SH-SY5Y (cell line): ENCODE measurements around the gene ATP5F1C.

Experiments
- GATA2 ChIP-seq: IDR thresholded peaks from 2 replicates; pipeline ENCODE4 v1.6.1; 2011; ENCODE audit warnings: mild to moderate bottlenecking, low read depth, low read length
- GATA3 ChIP-seq: IDR thresholded peaks from 2 replicates; pipeline ENCODE4 v1.6.1; 2011; ENCODE audit warnings: low read depth, mild to moderate bottlenecking, low read length, moderate library complexity

ATP5F1C gene

GRCh38 chr10:7813481-7813880, 25.5 kb downstream of the ATP5F1C start:
- TF ChIP-seq GATA3 (no peak), GATA2 (no peak)

- TF ChIP-seq GATA2 = no peak
- no peak for TF ChIP-seq GATA3
Observed at GRCh38 chr10:7817576-7817975, 29.6 kb downstream of the ATP5F1C start.

DNA sequence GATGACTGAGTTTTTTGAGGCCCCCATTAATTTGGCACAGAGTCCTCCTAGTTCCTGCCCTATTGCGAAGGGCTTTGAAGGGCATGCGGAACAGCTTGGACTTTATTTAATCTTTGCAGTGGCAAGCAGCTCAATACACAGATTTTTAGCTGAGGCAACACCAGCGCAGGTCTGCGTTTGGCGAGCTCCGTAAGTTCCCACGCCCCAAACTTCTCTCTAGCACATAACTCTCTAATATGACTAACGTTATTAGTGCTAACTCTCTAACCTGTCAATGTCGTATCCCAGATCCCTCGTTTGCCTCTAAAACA, 30.0 kb downstream of the ATP5F1C start:
- TF ChIP-seq GATA2 = no peak
- no peak for TF ChIP-seq GATA3

- TF ChIP-seq GATA2 (no peak), GATA3 (no peak)
Observed at GRCh38 chr10:7818295-7819120, 30.5 kb downstream of the ATP5F1C start, which contains the start of gene TAF3. Gene TAF3, plus strand, starts transcription at chr10:7818505. Its CDS starts 205 bp downstream, at chr10:7818710.

- no peak for TF ChIP-seq GATA3
- TF ChIP-seq GATA2 = no peak
Observed at GRCh38 chr10:7819121-7819460, 31.1 kb downstream of the ATP5F1C start.

GRCh38 chr10:7824251-7824650, 36.3 kb downstream of the ATP5F1C start:
- TF ChIP-seq GATA3 (no peak), GATA2 (no peak)

DNA sequence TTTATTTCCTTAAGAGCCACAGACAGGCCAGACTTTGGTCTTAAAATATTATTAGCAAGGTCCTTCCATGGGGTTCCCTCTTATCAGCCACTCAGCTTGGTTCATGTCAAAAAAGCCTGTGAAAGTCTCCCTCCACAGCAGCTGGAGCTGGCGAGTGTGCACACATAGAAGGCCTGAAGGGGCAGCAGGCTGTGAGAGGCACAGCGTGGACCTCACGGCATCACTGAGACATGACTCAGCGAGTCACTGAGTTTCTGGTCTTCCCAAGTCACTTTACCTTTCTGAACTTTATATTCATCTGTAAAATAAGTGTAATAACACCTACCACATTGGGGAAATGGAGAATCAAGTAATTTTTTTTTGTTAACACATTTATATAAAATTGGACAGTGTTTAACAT, 39.0 kb downstream of the ATP5F1C start:
- no peak for TF ChIP-seq GATA2
- TF ChIP-seq GATA3 = no peak

DNA sequence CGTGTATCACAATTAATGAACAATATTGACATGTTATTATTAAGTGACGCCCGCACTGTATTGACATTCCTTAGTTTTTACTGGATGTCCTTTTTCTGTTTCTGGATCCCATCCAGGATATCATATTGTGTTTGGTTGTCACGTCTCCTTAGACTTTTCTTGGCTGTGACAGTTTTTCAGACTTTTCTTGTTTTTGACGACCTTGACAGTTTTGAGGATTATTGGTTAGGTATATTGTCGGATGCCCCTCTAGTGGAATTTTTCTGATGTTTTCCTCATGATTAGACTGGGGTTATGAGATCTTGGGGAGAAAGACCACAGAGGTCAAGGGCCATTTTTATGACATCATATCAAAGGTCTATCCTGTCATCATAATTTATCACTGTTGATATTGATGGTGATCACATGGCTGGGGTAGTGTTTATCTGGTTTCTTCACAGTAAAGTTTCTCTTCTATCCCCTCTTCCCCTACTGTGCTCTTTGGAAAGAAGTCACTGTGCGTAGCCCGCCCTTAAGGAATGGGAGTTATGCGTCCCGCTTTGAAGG, 41.4 kb downstream of the ATP5F1C start:
- TF ChIP-seq GATA3 (no peak), GATA2 (no peak)

DNA sequence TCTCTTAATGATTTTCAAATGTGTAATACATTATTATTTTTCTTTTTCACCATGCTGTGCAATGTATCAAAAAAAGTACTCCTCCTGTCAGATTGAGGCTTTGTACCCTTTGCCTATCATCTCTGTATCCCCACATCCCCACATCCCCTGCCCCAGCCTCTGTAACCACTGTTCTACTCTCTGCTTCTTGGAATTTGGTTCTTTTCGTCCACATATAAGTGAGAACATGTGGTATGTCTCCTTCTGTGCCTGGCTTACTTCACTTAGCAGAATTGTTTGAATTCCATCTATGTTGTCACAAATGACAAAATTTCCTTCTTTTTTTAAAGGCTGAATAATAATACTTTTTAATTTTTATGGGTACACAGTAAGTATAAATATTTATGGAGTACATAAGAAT, 44.1 kb downstream of the ATP5F1C start:
- TF ChIP-seq GATA3 (no peak), GATA2 (no peak)

- TF ChIP-seq GATA3 (no peak), GATA2 (no peak)
Observed at GRCh38 chr10:7833210-7833609, 45.2 kb downstream of the ATP5F1C start.

DNA sequence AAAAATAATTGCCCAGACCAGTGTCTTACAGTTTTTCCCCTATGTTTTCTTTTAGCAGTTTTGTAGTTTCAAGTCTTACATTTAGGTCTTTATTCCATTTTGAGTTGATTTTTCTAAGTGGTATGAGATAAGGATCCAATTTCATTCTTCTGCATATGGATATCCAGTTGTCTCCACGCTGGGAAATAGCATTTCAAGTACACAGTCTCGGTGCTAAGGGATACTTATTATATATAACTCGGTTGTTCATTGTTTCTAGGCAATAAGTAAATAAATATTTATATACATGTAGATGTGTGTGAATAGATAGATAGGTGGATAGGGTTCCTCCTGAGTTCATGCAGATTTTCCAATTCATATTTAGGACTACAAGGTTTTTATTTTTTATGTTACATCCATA, 46.3 kb downstream of the ATP5F1C start:
- TF ChIP-seq GATA3 (no peak), GATA2 (no peak)

DNA sequence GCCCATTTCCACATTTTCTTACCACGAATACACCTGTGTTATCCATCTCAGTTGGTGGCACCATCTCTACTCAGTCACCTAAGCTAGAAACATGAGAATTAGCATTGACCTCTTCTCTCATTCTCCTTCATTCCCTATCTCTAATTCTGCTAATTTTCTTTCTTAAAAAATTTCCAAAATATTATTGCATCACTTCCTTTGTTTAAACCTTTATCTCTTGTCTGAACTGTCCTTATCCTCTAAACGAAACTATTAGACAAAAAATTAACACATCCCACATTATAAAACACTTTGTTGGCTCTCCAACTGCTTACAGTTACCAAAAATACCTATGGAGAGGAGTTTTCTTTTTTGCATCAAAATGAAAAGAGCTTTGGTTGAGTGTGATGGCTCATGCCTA, 48.6 kb downstream of the ATP5F1C start:
- TF ChIP-seq GATA2 (no peak), GATA3 (no peak)

- TF ChIP-seq GATA3 (no peak), GATA2 (no peak)
Observed at GRCh38 chr10:7846591-7846990, 58.6 kb downstream of the ATP5F1C start.

DNA sequence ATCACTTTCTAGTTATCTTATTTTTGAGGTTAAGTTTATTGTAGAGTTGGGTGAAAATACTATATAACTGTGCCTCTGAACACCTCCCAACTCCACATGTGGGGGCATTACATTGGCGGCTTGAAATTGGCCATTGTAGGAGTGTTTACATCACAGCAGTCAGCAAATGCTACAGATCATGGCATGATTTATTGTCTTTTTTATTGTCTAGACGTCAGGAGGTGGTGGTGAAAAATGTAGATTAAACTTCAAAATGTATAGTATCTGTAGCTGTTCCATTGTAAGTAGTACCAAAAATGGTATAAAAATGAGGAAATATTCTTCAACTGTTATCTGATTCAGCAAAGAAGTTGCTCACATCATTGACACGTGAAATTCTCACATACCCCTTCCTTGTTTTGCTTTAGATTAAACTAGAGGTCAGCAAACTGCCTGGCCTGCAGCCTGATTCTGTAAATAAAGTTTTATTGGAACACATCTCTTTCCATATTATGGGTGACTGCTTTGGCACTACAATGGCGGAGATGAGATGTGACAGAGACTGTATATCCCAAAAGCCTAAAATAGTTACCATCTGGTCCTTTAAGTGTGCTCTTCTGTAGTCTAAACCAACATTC, 65.4 kb downstream of the ATP5F1C start:
- TF ChIP-seq GATA2 = no peak
- no peak for TF ChIP-seq GATA3

- TF ChIP-seq GATA2 (no peak), GATA3 (no peak)
Observed at GRCh38 chr10:7853890-7854289, 65.9 kb downstream of the ATP5F1C start.

DNA sequence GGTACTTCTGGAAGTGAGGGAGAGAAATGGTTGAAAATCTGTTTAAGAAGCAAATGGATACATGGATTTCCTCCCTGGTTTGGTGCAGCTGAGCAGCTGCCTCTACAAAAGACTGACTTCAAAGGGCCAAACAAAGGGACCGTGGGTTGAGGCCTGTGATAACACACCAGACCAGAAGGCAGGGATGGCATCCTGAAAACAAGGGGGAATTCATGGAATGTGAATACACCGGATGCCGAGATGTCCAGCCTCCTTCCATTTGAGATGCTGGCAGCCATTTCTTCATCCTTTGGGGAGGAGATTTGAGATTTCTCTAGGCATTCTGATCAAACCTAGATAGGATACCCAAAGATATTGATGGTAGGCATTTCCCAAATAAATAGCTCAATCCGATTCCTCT, 67.2 kb downstream of the ATP5F1C start:
- TF ChIP-seq GATA3 = no peak
- TF ChIP-seq GATA2 = no peak
